Kidney epithelial cell (primary cell): ENCODE data around the gene DNAH8. TPM values are rescaled to one million over a fixed set of nuclear protein-coding genes. Genes with fewer than 3 reads are reported as not detected.
A peak's percentile ranks its signal among the peaks of the same experiment; 100 is the strongest.
"Not testable (repeated sequence)": the region's sequence is repeated elsewhere in the genome, so short reads cannot be mapped to it uniquely, and the experiment has no call there.

Experiments
- DNase-seq: peaks from one replicate; pipeline ENCODE4 v3.0.0-alpha.2; 2010; ENCODE audit warnings: low read depth
- H3K27me3 ChIP-seq: 2 replicates; pipeline ENCODE4 v1.6.0; 2011; ENCODE audit warnings: low read length; ENCODE audit not compliant: control insufficient read depth, insufficient read depth
- H3K36me3 ChIP-seq: 2 replicates; pipeline ENCODE4 v1.5.1; 2011; ENCODE audit warnings: low read length; ENCODE audit not compliant: control insufficient read depth, insufficient read depth
- H3K4me3 ChIP-seq: 2 replicates; pipeline ENCODE4 v1.5.1; 2011; ENCODE audit warnings: low read depth, mild to moderate bottlenecking, control low read depth, low read length
- CTCF ChIP-seq: IDR thresholded peaks from 2 replicates; pipeline ENCODE4 v1.5.1; 2011; ENCODE audit warnings: mild to moderate bottlenecking, moderate library complexity, low read length, control low read depth, inconsistent platforms; ENCODE audit not compliant: insufficient read depth, poor library complexity, severe bottlenecking
- total RNA-seq: library from RNA; depleted of rRNA; stranded (reverse); fragments of >200 nt; gene quantifications from 2 replicates; pipeline ENCODE4 v1.2.3, GENCODE V29; 2015

The DNAH8 gene
- total RNA-seq, 1 donor from 2014 or later, result not detected

- Histone ChIP-seq H3K36me3 (no peaks in the 10 kb centered on the region), H3K27me3 (no peaks in the 10 kb centered on the region), H3K4me3 (no peak overlapping the region)
- no peak for TF ChIP-seq CTCF
- no peak for DNase-seq
These were observed 19.2 kb upstream of the DNAH8 start for GRCh38 chr6:38695933-38696332.

- H3K27me3 ChIP-seq, result no peaks in the 10 kb centered on the region
- DNase-seq, result no peak
- no peaks in the 10 kb centered on the region for H3K36me3 ChIP-seq
- TF ChIP-seq CTCF, result no peak
- no peak overlapping the region for H3K4me3 ChIP-seq
These were observed 18.8 kb upstream of the DNAH8 start for GRCh38 chr6:38696345-38696744.

- Histone ChIP-seq H3K36me3 (no peaks in the 10 kb centered on the region), H3K4me3 (no peak overlapping the region), H3K27me3 (no peaks in the 10 kb centered on the region)
- DNase-seq, result no peak
- TF ChIP-seq CTCF, result no peak
These were observed 17.3 kb upstream of the DNAH8 start for GRCh38 chr6:38697846-38698245.

GRCh38 chr6:38699702-38700101, 15.4 kb upstream of the DNAH8 start:
- not testable (repeated sequence) for H3K4me3 ChIP-seq, H3K36me3 ChIP-seq, H3K27me3 ChIP-seq, DNase-seq

- Histone ChIP-seq H3K4me3 (no peak overlapping the region), H3K27me3 (no peaks in the 10 kb centered on the region), H3K36me3 (no peaks in the 10 kb centered on the region)
- DNase-seq, result no peak
- TF ChIP-seq CTCF, result no peak
These were observed 13.6 kb upstream of the DNAH8 start for GRCh38 chr6:38701551-38701950.

- peak; percentile 98 for DNase-seq
- no peak for TF ChIP-seq CTCF
- Histone ChIP-seq H3K27me3 (no peaks in the 10 kb centered on the region), H3K36me3 (no peaks in the 10 kb centered on the region), H3K4me3 (peak within 1 kb of the TSS; percentile 88)
These were observed 12.3 kb upstream of the DNAH8 start, which contains the start of gene GLO1 for GRCh38 chr6:38702558-38703397. TSS of gene GLO1 (minus strand) at chr6:38703145. CDS start at chr6:38703054, 91 bp downstream.
